ENCODE measurements around the gene RAB3C.
"Not testable (repeated sequence)": the region's sequence is repeated elsewhere in the genome, so short reads cannot be mapped to it uniquely, and the experiment has no call there.

Gene RAB3C, protein sequence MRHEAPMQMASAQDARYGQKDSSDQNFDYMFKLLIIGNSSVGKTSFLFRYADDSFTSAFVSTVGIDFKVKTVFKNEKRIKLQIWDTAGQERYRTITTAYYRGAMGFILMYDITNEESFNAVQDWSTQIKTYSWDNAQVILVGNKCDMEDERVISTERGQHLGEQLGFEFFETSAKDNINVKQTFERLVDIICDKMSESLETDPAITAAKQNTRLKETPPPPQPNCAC

DNA sequence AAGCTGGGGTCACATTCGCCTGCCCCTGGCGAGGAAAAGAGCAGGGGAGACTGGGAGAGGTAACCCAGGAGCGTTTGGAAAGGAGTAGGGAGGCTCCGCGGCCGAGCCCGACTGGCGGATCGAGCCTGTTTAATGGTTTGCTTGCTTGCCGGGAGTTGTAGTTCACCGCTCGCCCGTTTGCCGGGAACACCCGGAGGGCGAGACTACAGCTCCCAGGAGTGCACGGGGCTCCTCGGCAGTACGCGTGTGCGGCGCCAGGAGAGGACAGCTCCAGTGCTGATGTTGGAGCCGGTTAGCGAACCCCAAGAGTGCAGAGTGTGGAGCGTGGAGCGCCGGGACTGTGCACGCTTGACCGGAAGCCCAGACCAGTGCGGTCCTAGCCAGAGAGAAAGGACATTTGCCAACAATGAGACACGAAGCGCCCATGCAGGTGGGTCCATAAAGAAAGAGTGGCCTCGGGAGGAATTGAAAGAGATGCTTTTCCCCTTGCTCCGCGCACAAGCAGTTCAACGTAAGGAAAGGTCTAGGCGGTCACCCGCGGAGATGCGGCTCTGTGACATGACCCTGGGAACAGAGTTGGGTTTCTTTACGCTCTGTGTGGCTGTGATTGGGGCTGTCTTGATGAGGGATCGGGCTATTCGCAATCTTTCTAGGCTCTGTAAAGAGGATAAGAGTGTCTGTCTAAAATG, at the start of gene RAB3C:
TSS of gene RAB3C (plus strand) at position 273 of the 689 bp plus-strand sequence. CDS start at position 407, 134 bp downstream.
- peak; percentile 79 for FAIRE-seq

DNA sequence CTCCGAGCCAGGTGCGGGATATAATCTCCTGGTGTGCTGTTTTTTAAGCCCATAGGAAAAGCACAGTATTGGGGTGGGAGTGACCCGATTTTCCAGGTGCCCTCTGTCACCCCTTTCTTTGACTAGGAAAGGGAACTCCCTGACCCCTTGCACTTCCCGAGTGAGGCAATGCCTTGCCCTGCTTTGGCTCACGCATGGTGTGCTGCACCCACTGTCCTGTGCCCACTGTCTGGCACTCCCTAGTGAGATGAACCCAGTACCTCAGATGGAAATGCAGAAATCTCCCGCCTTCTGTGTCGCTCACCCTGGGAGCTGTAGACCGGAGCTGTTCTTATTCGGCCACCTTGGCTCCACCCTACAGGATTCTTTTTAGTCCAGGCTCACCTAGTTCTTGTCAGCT, 40.9 kb upstream of the RAB3C start:
- not testable (repeated sequence) for FAIRE-seq

DNA sequence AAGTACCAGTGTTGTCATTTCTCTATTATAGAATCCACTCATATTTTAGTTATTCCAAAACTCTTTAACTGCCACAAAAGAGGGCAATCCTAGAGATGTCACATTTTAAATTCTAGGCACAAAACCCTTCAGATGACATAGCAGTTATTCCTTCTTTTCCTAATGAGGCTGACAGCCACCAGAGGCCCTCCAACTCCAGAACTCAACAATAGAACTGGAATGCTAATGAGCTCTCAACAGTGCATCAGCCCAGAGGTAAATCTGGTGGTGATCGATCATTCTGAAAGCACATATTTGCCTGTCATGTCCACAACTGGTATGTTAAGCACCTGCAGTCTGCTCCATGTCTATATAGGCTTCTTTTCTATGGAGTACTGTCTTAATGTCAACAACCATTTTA, 40.2 kb upstream of the RAB3C start:
- FAIRE-seq, result no peak

DNA sequence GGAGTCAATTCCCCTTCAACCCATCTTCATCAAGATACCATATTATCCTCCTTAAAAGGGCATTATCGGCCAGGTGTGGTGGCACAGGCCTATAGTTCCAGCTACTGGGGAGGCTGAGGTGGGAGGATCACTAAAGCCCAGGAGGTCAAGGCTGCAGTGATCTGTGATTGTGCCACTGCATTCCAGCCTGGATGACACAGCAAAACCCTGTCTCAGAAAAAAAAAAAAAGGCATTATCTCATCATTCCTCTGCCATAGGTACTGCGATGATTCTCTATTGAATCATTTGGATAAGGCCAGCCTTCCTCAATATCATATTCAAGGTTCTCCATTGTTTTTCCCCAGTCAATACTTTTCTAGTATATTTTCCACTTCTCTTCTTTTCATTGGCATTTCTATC, 39.2 kb upstream of the RAB3C start:
- no peak for FAIRE-seq

DNA sequence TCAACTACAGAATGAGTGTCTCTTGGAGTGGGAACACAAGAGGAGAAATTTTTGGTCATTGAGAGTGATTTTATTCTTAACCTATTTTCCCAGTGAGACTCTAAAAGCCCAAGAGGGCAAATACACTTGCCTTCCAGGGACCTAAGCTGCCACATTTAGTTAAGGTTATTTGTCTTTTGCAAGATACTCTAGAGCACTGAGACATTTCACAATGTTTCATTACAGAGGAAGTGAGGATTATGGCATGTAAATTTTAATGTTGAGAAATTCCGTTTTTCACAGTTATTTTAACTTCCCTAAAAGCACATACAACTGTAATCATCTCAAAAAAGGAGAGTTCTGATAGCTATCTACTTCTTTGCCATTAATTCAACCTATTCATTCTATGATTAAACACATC, 38.7 kb upstream of the RAB3C start:
- no peak for FAIRE-seq

DNA sequence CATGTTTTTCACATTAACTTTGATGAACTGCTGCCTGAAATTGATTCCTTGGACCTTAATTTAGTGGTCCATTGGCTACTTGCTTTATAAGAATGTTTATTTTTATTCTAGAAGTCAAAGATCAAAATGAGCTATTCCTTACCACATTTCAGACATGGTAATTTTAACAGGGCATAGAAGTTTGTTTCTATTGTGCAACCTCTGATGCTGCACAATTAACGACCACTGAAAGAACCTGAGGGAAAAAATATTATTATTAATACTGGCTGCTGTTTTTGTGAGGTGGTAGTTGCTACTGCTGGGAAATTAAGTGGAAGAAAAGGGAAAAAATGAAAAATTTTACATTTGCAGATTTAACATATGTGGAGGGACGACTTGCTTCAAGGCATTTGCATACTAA, 37.9 kb upstream of the RAB3C start:
- no peak for FAIRE-seq

DNA sequence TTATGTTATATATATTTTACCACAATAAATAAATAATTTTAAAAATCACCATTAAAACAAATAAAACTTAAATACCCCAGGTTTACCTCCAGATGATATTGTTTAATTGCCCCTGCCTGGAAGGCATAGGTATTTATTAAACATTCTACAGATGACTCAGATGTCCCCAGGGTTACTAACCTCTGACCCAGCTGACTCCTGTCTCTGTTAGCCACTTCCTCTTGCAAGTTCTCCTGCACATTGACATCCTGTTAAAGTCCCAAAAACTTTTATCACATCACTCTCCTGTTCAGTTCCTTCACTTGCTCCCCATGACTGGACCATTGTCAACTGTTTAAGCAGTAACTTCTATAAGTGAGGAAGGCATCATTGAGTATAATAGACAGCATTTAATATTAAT, 37.0 kb upstream of the RAB3C start:
- FAIRE-seq, result no peak

DNA sequence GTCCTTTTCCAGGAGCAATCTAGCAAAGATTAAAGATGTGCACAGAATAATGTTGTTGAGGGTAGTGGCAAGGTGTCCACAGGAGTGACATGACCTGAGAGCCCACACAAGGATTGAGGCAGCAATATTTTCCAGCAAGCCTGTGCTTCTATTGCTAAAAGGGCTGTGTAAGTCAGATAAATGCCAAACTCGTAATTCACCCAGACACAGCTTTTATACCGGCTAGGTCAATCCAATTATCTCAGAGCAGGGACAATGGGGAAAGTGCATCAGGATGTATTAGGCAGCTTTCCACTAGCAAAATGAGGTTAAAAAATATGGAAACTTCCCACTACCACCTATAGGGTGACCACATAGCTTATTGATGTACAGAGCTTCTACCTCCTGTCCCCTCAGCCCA, 34.8 kb upstream of the RAB3C start:
- no peak for FAIRE-seq

DNA sequence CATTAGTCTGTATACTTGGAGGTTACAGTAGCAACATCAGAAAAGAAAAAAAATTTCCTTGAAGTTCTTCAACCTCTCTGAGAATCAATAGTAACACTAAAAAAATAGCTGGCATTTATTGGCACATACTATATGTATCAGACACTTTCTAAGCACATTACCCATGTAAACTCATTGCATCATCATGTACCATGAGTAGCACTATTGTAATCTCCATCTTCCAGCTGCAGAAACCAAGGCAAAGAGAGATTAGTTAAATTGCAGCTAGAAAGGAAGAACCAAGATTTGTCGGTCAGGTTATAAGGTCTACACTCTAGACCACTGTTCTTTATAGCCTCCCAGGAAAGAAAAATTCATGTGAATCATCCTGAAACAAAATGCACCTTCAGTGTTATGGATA, 31.4 kb upstream of the RAB3C start:
- no peak for FAIRE-seq

DNA sequence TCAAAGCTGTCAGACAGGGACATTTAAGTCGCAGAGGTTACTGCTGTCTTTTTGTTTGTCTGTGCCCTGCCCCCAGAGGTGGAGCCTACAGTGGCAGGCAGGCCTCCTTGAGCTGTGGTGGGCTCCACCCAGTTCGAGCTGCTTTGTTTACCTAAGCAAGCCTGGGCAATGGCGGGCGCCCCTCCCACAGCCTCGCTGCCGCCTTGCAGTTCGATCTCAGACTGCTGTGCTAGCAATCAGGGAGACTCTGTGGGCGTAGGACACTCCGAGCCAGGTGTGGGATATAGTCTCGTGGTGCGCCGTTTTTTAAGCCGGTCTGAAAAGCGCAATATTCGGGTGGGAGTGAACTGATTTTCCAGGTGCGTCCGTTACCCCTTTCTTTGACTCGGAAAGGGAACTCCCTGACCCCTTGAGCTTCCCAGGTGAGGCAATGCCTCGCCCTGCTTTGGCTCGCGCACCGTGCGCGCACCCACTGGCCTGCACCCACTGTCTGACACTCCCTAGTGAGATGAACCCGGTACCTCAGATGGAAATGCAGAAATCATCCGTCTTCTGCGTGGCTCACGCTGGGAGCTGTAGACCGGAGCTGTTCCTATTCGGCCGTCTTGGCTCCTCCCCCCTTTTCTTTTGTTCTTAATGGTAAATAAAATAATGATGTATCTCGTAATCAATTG, 25.1 kb upstream of the RAB3C start:
- FAIRE-seq, result not testable (repeated sequence)

DNA sequence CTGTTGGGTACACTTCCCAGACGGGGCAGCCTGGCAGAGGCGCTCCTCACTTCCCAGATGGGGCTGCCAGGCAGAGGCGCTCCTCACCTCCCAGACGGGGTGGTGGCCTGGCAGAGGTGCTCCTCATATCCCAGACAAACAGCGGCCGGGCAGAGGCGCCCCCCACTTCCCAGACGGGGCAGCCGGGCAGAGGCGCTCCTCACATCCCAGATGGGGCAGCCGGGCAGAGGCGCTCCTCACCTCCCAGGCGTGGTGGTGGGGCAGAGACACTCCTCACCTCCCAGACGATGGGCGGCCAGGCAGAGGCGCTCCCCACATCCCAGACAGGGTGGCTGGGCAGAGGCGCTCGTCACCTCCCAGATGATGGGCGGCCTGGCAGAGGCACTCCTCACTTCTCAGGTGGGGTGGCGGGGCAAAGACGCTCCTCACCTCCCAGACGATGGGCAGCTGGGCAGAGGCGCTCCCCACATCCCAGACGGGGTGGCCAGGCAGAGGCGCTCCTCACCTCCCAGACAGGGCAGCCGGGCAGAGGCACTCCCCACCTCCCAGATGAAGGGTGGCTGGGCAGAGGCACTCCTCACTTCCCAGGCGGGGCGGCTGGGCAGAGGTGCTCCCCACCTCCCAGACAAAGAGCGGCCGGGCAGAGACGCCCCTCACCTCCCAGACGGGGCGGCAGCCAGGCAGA, 19.7 kb upstream of the RAB3C start:
- FAIRE-seq, result not testable (repeated sequence)

DNA sequence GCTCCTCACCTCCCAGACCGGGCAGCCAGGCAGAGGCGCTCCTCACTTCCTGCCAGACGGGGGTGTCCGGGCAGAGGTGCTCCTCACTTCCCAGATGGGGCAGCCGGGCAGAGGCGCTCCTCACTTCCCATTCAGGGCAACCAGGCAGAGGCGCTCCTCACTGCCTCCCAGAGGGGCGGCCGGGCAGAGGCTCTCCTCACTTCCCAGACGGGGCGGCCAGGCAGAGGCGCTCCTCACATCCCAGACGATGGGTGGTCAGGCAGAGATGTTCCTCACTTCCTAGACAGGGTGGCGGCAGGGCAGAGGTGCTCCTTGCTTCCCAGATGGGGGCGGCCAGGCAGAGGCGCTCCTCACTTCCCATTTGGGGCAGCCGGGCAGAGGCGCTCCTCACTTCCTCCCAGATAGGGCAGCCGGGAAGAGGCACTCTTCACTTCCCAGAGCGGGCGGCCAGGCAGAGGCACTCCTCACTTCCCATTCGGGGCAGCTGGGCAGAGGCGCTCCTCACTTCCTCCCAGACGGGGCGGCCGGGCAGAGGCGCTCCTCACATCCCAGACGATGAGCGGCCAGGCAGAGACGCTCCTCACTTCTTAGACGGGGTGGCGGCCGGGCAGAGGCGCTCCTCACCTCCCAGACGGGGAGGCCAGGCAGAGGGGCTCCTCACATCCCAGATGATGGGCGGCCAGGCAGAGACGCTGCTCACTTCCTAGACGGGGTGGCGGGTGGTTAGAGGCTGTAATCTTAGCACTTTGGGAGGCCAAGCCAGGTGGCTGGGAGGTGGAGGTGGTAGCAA, 18.6 kb upstream of the RAB3C start:
- not testable (repeated sequence) for FAIRE-seq

DNA sequence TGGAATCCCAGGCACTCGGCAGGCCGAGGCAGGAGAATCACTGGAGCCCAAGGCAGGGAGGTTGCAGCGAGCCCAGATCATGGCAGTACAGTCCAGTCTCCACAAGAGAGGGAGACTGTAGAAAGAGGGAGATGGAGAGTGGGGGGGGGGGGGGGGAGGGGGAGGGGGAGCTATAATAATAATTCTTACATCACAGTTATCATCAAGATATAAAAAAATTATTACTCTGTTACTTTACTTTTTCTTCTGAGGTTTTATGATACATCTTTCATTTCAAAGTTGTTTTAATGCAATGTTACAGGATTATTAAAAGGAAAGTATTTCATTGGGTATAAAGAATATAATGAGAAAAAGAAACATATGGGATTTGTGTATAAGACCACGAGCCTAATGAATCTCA, 17.8 kb upstream of the RAB3C start:
- FAIRE-seq, result no peak

DNA sequence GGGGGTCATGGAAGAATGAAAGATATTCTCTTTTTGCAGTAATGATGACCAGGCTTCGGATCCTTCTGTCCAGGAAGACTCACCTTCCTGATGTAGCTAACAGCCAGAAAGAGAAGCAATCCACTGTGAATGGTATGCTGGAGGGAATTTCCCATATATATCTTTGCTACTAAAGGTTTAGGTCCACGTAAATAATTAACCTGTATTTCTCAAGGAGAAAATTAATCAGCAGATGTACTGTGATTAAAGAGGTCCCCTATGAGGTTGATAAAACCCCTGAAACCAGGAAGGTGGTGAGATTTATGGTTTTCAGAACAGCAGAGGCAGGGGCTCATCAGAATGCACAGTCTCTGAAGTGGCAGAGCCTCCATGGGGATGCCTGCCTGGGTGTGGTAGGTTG, 11.4 kb upstream of the RAB3C start:
- no peak for FAIRE-seq

DNA sequence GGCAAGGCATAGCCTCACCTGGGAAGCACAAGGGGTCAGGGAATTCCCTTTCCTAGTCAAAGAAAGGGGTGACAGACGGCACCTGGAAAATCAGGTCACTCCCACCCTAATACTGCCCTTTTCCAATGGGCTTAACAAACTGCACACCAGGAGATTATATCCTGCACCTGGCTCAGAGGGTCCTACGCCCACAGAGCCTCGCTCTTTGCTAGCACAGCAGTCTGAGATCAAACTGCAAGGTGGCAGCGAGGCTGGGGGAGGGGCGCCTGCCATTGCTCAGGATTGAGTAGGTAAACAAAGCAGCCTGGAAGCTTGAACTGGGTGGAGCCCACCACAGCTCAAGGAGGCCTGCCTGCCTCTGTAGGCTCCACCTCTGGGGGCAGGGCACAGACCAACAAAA, 9.9 kb upstream of the RAB3C start:
- not testable (repeated sequence) for FAIRE-seq

DNA sequence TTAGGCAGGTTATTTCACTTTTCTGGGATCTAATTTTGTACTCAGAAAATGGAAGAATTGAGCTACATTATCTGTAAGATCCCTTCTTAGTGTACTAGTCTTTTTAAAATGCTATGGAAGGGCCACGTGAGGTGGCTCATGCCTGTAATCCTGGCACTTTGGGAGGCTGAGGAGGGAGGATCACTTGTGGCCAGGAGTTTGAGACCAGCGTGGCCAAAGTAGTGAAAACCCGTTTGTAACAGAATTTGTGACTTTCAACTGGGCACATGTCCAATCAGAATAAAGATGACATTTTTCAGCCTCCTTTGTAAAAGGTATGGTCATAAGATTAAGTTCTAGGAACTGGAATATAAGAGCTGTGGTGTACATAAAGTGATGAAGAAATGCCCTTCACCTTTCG, 3.1 kb upstream of the RAB3C start:
- no peak for FAIRE-seq

DNA sequence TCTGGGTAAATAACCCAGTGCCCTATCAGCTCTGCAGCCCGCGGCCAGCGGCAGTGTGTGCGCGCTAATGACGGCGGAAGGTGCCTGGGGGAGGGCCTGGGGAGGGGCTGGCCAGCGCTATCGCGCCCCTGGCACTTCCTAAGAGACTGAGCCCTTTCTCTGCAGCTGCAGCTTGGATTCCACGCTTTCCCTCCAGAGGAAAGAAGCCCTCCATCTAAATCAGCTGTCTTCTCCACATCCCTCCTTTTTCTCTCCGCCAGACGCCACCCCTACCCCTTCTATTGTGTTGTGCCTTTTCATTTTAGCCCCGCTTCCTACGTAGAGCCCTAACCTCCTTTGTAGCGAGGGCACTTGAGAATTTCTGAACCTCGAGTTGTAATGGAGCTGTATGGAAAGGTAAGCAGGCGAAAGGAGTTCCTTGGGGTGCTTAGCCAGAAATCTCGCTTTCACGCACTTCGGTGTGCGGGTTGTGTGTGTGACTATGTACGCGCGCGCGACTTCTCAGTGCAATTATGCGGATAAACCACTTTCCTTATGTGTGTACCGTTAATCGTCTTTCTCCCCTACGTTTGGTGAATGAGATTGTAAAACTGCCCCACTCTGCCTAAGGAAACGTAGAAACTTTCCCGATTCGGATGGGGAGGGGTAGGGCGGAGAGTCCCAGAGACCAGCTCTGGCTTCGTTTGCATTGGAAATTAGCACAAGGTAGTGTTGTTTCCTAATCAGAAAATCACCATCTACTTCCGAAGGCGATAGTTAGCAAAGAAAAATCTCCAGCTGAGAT, 664 bp upstream of the RAB3C start:
- FAIRE-seq, result no peak

DNA sequence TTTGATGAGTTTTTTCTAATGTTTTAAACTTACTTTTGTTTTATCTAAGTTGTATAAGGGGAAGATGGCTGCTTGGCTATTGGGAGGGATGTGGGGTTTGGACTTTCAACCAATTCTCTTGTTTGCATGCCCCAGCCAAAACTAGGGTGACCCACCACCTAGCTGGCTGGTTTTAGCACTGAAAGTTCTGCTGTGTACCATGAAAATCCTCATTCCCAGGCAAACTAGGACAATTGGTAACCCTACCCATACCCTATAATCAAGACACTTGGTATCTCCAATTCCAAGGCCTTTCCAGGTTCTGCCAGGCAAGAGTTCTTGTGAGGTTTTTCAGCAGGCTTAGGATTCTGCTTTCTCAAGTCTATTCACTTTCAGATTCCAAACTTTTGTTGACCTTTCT, 13.1 kb downstream of the RAB3C start:
- no peak for FAIRE-seq

DNA sequence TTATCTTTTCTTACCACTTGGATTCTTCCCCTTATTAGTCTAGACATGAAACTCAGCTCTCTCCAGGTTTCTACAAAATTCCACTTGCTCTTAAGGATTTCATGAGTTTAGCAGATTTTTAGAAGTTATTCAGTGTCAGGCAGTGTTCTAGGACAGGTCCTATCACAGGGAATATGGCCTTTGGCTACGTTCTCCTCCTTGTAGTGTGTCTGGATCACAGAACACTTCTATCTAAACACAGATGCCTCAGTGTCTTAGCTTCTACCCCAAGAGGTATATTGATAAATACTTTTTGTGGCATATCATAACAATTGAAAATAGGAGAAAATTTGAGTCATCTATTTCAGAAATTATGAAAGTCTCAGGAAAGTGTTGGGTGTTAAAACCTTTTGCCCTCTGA, 15.6 kb downstream of the RAB3C start:
- no peak for FAIRE-seq

DNA sequence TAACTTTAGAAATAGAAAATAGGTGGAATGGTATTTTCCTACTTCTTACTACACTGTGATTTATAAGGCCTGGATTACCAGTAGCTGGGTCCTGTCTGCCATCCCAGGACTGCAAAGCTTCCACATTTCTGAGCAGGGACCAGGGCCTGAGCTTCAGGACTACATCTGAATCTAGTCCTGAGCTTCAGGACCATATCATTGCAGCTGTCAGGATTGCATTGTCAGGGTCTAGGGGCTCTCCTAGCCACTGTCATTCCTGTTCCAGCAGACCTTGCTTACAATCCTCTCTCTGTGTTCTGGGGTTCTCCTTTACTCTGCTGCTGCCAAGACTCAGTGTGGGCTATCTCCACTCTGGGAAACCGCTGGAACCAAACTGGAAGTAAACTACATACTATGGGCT, 16.3 kb downstream of the RAB3C start:
- FAIRE-seq, result no peak

DNA sequence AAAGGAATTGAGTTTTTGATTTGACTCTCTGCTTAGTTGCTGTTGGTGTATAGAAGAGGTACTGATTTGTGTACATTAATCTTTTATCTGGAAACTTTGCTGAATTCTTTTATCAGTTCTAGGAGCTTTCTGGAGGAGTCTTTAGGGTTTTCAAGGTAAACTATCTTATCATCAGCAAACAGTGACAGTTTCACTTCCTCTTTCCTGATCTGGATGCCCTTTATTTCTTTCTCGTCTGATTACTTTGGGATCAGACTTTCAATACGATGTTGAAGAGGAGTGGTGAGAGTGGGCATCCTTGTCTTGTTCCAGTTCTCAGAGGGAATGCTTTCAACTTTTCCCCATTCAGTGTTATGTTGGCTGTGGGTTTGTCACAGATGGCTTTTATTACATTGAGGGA, 17.7 kb downstream of the RAB3C start:
- not testable (repeated sequence) for FAIRE-seq

DNA sequence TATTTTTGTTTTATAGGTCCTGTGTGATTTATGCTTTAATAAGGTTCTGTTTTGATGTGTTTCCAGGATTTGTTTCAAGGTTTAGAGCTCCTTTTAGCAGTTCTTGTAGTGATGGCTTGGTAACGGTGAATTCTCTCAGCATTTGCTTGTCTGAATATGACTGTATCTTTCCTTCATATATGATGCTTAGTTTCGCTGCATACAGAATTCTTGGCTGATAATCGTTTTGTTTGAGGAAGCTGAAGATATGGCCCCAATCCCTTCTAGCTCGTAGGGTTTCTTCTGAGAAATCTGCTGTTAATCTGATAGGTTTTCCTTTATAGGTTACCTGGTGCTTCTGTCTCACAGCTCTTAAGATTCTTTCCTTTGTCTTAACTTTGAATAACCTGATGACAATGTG, 20.0 kb downstream of the RAB3C start:
- not testable (repeated sequence) for FAIRE-seq

Measured in endometrium (tissue), 2 donors.